ENCODE measurements around the gene SNRPD1. TPM values are rescaled to one million over a fixed set of nuclear protein-coding genes. Genes with fewer than 3 reads are reported as not detected.
"Not testable (repeated sequence)": the region's sequence is repeated elsewhere in the genome, so short reads cannot be mapped to it uniquely, and the experiment has no call there.

SNRPD1 gene
- total RNA-seq, 1 experiment from 2014 or later, result 134 TPM

- H3K9ac ChIP-seq (ENCODE audit: low read length), result no peak overlapping the region
- no peaks in the 10 kb centered on the region for H3K27me3 ChIP-seq (ENCODE audit: insufficient read depth, low read length)
- H3K79me2 ChIP-seq (ENCODE audit: insufficient read depth, low read length), result no peaks in the 10 kb centered on the region
- no peak for DNase-seq (ENCODE audit: low read depth, low spot score)
- H4K20me1 ChIP-seq (ENCODE audit: insufficient read depth), result no peaks in the 10 kb centered on the region
- H2AFZ ChIP-seq (ENCODE audit: low read depth, low read length, poor library complexity, severe bottlenecking), result no peak overlapping the region
- ChIA-PET POLR2A (no interaction called here), RAD21 (ENCODE audit: low non-redundant PET in 1 of 2, low total read pairs in 2 of 2, uncharacterized antibody in 2 of 2, unreplicated experiment in 2 of 2) (interaction anchor here in 1 of 2 experiments (0.7 kb wide), 1 partner anchor 107 kb away, joined by 5 read pairs; no protein-coding TSS in a partner anchor), CTCF (no interaction called here)
- peaks cover 7 to 25% of the 10 kb centered on the region in 2 experiments for H3K4me1 ChIP-seq (ENCODE audit: control insufficient read depth in 1 of 2, insufficient read depth in 2 of 2, low read length in 2 of 2)
- no peak for TF ChIP-seq SRF (IDR thresholded peaks at IDR 0.05; ENCODE audit: low read depth)
- TF ChIP-seq TCF7L2 (IDR thresholded peaks at IDR 0.05; ENCODE audit: borderline replicate concordance, extremely low read depth, insufficient read depth, insufficient read length), result no peak
- TF ChIP-seq SIN3A (IDR thresholded peaks at IDR 0.05; ENCODE audit: low read depth), result no peak
- TF ChIP-seq ATF3 (IDR thresholded peaks at IDR 0.05), result no peak
- TF ChIP-seq ELF1 (IDR thresholded peaks at IDR 0.05; ENCODE audit: borderline replicate concordance, low read depth), result no peak
- TF ChIP-seq CBX3 (IDR thresholded peaks at IDR 0.05; ENCODE audit: low read depth), result no peak
- TF ChIP-seq EZH2 (IDR thresholded peaks at IDR 0.05), result no peak
- TF ChIP-seq, protein P1, sequence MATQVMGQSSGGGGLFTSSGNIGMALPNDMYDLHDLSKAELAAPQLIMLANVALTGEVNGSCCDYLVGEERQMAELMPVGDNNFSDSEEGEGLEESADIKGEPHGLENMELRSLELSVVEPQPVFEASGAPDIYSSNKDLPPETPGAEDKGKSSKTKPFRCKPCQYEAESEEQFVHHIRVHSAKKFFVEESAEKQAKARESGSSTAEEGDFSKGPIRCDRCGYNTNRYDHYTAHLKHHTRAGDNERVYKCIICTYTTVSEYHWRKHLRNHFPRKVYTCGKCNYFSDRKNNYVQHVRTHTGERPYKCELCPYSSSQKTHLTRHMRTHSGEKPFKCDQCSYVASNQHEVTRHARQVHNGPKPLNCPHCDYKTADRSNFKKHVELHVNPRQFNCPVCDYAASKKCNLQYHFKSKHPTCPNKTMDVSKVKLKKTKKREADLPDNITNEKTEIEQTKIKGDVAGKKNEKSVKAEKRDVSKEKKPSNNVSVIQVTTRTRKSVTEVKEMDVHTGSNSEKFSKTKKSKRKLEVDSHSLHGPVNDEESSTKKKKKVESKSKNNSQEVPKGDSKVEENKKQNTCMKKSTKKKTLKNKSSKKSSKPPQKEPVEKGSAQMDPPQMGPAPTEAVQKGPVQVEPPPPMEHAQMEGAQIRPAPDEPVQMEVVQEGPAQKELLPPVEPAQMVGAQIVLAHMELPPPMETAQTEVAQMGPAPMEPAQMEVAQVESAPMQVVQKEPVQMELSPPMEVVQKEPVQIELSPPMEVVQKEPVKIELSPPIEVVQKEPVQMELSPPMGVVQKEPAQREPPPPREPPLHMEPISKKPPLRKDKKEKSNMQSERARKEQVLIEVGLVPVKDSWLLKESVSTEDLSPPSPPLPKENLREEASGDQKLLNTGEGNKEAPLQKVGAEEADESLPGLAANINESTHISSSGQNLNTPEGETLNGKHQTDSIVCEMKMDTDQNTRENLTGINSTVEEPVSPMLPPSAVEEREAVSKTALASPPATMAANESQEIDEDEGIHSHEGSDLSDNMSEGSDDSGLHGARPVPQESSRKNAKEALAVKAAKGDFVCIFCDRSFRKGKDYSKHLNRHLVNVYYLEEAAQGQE (IDR thresholded peaks at IDR 0.05; ENCODE audit: low read depth), result no peak
- TF ChIP-seq ZFX (IDR thresholded peaks at IDR 0.05), result no peak
- BruUV-seq (replicated peaks), result no TSS peak
- H3K36me3 ChIP-seq (ENCODE audit: control insufficient read depth in 1 of 2, insufficient read depth in 2 of 2, low read length in 2 of 2), result 0 out of 4 replicates have a peak, but pooled peaks cover 0 to 4% of the 10 kb centered on the region in 2 experiments
- ATAC-seq, result no peak
- no peak overlapping the region for H3K4me3 ChIP-seq (replicated peaks in 1 of 2; ENCODE audit: low read depth in 1 of 2, low read length in 2 of 2)
- no peak overlapping the region for H3K27ac ChIP-seq (ENCODE audit: low read depth, low read length)
- no peak overlapping the region for H3K4me2 ChIP-seq (ENCODE audit: low read length)
- intact Hi-C loops (cut with micrococcal nuclease), result no loop called here
- H3K9me3 ChIP-seq (ENCODE audit: control insufficient read depth in 1 of 2, insufficient read depth in 1 of 2, low read depth in 1 of 2, low read length in 2 of 2), result no peaks in the 10 kb centered on the region
- H3K9me2 ChIP-seq (ENCODE audit: insufficient read depth), result no peaks in the 10 kb centered on the region
These were observed 26.7 kb downstream of the SNRPD1 start for GRCh38 chr18:21638822-21639221.

DNA sequence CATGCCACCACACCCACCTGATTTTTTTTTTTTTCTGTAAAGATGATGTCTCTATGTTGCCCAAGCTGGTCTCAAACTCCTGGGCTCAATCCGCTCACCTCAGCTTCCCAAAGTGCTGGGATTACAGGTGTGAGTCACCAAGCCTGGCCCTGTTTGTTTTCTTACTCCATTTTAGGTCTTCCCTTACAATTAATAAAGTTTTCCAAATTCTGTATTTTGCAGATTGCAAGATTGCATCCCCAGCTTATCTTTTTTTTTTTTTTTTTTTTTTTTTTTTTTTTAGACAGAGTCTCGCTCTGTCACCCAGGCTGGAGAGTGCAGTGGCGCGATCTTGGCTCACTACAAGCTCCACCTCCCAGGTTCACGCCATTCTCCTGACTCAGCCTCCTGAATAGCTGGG, 28.3 kb downstream of the SNRPD1 start:
- ATAC-seq; H4K20me1 ChIP-seq (ENCODE audit: insufficient read depth); CTCF ChIA-PET; H3K79me2 ChIP-seq (ENCODE audit: insufficient read depth, low read length); H3K9ac ChIP-seq (ENCODE audit: low read length); POLR2A ChIA-PET; H3K4me2 ChIP-seq (ENCODE audit: low read length); H3K9me3 ChIP-seq (ENCODE audit: control insufficient read depth in 1 of 2, insufficient read depth in 1 of 2, low read depth in 1 of 2, low read length in 2 of 2); H3K27ac ChIP-seq (ENCODE audit: low read depth, low read length); H2AFZ ChIP-seq (ENCODE audit: low read depth, low read length, poor library complexity, severe bottlenecking); H3K9me2 ChIP-seq (ENCODE audit: insufficient read depth); RAD21 ChIA-PET (ENCODE audit: low non-redundant PET in 1 of 2, low total read pairs in 2 of 2, uncharacterized antibody in 2 of 2, unreplicated experiment in 2 of 2); BruUV-seq (replicated peaks); H3K27me3 ChIP-seq (ENCODE audit: insufficient read depth, low read length); H3K36me3 ChIP-seq (ENCODE audit: control insufficient read depth in 1 of 2, insufficient read depth in 2 of 2, low read length in 2 of 2); H3K4me3 ChIP-seq (replicated peaks in 1 of 2; ENCODE audit: low read depth in 1 of 2, low read length in 2 of 2); DNase-seq (ENCODE audit: low read depth, low spot score); intact Hi-C loops (cut with micrococcal nuclease): not testable (repeated sequence)
- H3K4me1 ChIP-seq (ENCODE audit: control insufficient read depth in 1 of 2, insufficient read depth in 2 of 2, low read length in 2 of 2), result peaks cover 7 to 34% of the 10 kb centered on the region in 2 experiments

All from HCT116 (cell line).